ENCODE measurements around the gene RTCA.

DNA sequence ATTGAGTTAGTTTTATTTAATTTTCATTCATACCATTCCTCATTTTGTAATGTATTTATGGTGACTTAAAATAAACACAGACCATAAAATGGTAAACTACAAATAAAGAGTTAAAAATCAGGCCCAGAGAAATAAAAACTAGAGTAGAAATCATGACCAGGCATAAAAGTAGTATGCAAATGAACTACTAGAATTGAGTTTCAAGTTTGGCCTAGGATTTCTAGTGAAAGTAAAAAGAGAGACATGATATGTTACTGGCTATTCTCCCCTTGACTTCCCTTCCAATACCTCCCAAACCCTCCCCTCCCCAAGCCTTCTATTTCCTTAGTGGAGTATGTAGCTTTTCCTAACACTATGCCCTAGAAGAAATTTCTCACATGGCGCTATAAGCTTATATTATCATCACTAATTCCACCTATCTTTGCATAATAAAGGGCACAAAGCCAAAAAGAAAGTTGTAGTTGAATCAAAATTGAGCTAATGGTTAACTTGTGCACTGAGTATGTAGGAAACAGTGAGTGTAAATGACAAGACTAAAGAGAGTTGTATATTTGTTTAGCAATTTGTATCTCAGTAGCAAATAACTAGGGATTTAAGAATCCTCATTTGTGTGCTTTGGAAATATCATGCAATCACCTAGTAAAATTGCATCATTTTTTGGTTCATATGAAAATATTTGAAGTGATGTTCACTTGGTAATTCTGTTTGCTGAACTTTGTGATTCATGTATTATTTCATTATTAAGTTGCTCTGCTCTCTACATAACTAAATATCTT is 56.6 kb downstream of the RTCA start:
- no peak for TF ChIP-seq EZH2 (IDR thresholded peaks at IDR 0.05; ENCODE audit: borderline replicate concordance, insufficient read depth, low read depth, low read length, poor library complexity, severe bottlenecking)
- TF ChIP-seq, protein P1, sequence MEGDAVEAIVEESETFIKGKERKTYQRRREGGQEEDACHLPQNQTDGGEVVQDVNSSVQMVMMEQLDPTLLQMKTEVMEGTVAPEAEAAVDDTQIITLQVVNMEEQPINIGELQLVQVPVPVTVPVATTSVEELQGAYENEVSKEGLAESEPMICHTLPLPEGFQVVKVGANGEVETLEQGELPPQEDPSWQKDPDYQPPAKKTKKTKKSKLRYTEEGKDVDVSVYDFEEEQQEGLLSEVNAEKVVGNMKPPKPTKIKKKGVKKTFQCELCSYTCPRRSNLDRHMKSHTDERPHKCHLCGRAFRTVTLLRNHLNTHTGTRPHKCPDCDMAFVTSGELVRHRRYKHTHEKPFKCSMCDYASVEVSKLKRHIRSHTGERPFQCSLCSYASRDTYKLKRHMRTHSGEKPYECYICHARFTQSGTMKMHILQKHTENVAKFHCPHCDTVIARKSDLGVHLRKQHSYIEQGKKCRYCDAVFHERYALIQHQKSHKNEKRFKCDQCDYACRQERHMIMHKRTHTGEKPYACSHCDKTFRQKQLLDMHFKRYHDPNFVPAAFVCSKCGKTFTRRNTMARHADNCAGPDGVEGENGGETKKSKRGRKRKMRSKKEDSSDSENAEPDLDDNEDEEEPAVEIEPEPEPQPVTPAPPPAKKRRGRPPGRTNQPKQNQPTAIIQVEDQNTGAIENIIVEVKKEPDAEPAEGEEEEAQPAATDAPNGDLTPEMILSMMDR (IDR thresholded peaks at IDR 0.05): no peak
